Gastroesophageal sphincter (tissue), 4 donors: ENCODE data around the gene TBC1D1. TPM values are rescaled to one million over a fixed set of nuclear protein-coding genes. Genes with fewer than 3 reads are reported as not detected.

Source experiments
- ATAC-seq: fragments of 150-250 bp; one replicate; pipeline ENCODE4 v1.9.1; 2016; ENCODE audit warnings: mild to moderate bottlenecking, moderate library complexity
- H3K27ac ChIP-seq, 4 donors: fragments of 200-600 bp; sonication (generic) in 3 of 4; 1 replicate in 3 of 4; 2 replicates in 1 of 4; pipeline ENCODE4 v1.5.1; 2016 to 2019
- H3K27me3 ChIP-seq: fragments of 200-600 bp; sonication (generic); one replicate; pipeline ENCODE4 v1.5.1; 2019
- H3K36me3 ChIP-seq, 2 donors: fragments of 200-600 bp; sonication (generic); one replicate each; pipeline ENCODE4 v1.5.1; 2019; ENCODE audit warnings: control low read depth in 1 of 2
- H3K4me1 ChIP-seq, 3 donors: fragments of 200-600 bp; sonication (generic); 1 replicate in 2 of 3; 2 replicates in 1 of 3; pipeline ENCODE4 v1.5.1; 2016 to 2019; ENCODE audit warnings: control low read depth in 2 of 3
- H3K4me3 ChIP-seq, 2 donors: fragments of 200-600 bp; sonication (generic); one replicate each; pipeline ENCODE4 v1.5.1; 2019; ENCODE audit warnings: mild to moderate bottlenecking in 1 of 2, moderate library complexity in 1 of 2
- H3K9me3 ChIP-seq, 3 donors: fragments of 200-600 bp; sonication (generic); one replicate each; pipeline ENCODE4 v1.5.1; 2017 to 2019; ENCODE audit warnings: control low read depth in 2 of 3
- EP300 ChIP-seq: sonication (generic); formaldehyde crosslinking; IDR thresholded peaks from one replicate; pipeline ENCODE4 v1.6.1; 2017; ENCODE audit warnings: antibody characterized with exemption, mild to moderate bottlenecking
- POLR2A ChIP-seq, 2 donors: fragments of 450-650 bp; IDR thresholded peaks; one replicate each; pipeline ENCODE4 v1.6.1; 2017; ENCODE audit warnings: antibody characterized with exemption in 2 of 2, mild to moderate bottlenecking in 2 of 2, moderate library complexity in 1 of 2
- POLR2AphosphoS5 ChIP-seq: sonication (generic); formaldehyde crosslinking; IDR thresholded peaks from one replicate; pipeline ENCODE4 v1.6.1; 2017; ENCODE audit warnings: antibody characterized with exemption
- WGBS, 2 donors: methylation state at CpG; one replicate each; pipeline ENCODE4 v1.1.5; 2018; ENCODE audit warnings: low coverage in 1 of 2; 5-methylcytosine and 5-hydroxymethylcytosine counted together
- total RNA-seq, 4 donors: library from RNA; depleted of rRNA; stranded (reverse); fragments of >200 nt; gene quantifications; one replicate each; pipeline ENCODE4 v1.1.0, GENCODE V29; 2016
- TF ChIP-seq, protein P1 (sequence below), 4 experiments: fragments of 200-600 bp in 2 of 4; fragments of 450-650 bp in 2 of 4; sonication (generic) in 1 of 4; IDR thresholded peaks; one replicate each; pipeline ENCODE4 v1.5.1; 2017 to 2019; ENCODE audit warnings: antibody characterized with exemption in 4 of 4, mild to moderate bottlenecking in 2 of 4, moderate library complexity in 2 of 4

TBC1D1 gene
- total RNA-seq, 4 donors from 2014 or later = 190 to 279 (median 241) TPM

DNA sequence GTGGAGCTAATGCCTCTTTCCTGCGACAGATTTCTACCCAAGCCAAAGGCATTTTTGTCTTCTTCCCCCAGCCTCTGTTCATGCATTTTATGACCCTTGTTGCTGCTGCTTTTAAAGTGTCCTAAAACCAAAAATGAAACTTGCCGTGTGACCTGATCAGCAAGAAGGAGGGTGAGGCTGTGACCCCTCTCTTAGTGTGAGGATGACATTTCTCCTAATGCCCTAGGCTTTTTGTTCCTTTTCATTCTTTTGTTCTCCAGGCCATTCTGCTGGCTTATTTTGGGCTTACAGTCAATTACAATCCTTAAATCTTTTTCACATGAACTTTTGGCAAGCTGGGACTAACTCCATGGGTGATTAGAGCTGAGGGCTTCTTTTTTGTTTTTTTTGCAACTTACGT lies 103.7 kb downstream of the TBC1D1 start:
- H3K27ac ChIP-seq = peak overlapping the region; percentile 15 to 78 (median 60)
- no peak overlapping the region for H3K4me3 ChIP-seq
- H3K9me3 ChIP-seq = no peaks in the 10 kb centered on the region
- no peak for ATAC-seq
- H3K36me3 ChIP-seq = no peaks in the 10 kb centered on the region
- WGBS, 2 donors = 55 to 80% methylated on average over 1 to 2 of the region's 3 CpGs
- TF ChIP-seq, protein P1, sequence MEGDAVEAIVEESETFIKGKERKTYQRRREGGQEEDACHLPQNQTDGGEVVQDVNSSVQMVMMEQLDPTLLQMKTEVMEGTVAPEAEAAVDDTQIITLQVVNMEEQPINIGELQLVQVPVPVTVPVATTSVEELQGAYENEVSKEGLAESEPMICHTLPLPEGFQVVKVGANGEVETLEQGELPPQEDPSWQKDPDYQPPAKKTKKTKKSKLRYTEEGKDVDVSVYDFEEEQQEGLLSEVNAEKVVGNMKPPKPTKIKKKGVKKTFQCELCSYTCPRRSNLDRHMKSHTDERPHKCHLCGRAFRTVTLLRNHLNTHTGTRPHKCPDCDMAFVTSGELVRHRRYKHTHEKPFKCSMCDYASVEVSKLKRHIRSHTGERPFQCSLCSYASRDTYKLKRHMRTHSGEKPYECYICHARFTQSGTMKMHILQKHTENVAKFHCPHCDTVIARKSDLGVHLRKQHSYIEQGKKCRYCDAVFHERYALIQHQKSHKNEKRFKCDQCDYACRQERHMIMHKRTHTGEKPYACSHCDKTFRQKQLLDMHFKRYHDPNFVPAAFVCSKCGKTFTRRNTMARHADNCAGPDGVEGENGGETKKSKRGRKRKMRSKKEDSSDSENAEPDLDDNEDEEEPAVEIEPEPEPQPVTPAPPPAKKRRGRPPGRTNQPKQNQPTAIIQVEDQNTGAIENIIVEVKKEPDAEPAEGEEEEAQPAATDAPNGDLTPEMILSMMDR (IDR thresholded peaks at IDR 0.05) = no peak
- no peak for TF ChIP-seq EP300
- TF ChIP-seq POLR2A (IDR thresholded peaks at IDR 0.05) = no peak
- TF ChIP-seq POLR2AphosphoS5 = no peak
- H3K27me3 ChIP-seq = no peaks in the 10 kb centered on the region
- peaks cover 9 to 87% (median 14%) of the 10 kb centered on the region in 3 donors for H3K4me1 ChIP-seq

DNA sequence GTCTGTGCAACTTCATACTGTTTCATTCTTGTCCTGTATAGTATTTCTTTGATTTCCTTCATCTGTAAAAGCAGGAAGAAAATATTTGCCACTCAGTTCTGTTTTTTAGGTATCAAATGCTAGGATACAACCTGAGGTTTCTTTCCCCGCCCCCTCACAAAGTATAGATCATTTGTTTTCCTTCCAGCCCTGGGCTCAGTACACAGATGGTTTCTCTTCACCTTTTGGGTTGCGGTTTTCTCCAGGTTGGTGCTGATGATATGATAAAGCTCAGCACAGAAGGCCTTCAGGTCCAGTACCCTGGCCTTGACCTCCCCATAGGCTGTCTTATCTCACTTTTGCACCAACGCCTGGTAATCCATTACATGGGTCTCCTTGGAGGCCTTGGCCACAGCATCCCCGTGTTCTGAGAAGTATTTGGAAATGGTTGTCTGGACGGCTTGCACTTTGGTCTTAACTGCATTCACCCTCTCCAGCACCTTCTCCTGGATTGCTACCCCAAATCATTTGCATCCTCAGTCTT lies 104.5 kb downstream of the TBC1D1 start:
- H3K27me3 ChIP-seq = no peaks in the 10 kb centered on the region
- ATAC-seq = no peak
- H3K9me3 ChIP-seq = no peaks in the 10 kb centered on the region
- WGBS, 2 donors = 81 to 82% methylated on average over 2 to 3 of the region's 5 CpGs
- no peaks in the 10 kb centered on the region for H3K36me3 ChIP-seq
- H3K4me1 ChIP-seq = peaks cover 5 to 87% (median 10%) of the 10 kb centered on the region in 3 donors
- H3K27ac ChIP-seq = peak overlapping the region; percentile 13 to 78 (median 63)
- H3K4me3 ChIP-seq = no peak overlapping the region
- TF ChIP-seq POLR2AphosphoS5 = no peak
- no peak for TF ChIP-seq EP300
- TF ChIP-seq POLR2A (IDR thresholded peaks at IDR 0.05) = no peak
- TF ChIP-seq, protein P1 (IDR thresholded peaks at IDR 0.05) = no peak

DNA sequence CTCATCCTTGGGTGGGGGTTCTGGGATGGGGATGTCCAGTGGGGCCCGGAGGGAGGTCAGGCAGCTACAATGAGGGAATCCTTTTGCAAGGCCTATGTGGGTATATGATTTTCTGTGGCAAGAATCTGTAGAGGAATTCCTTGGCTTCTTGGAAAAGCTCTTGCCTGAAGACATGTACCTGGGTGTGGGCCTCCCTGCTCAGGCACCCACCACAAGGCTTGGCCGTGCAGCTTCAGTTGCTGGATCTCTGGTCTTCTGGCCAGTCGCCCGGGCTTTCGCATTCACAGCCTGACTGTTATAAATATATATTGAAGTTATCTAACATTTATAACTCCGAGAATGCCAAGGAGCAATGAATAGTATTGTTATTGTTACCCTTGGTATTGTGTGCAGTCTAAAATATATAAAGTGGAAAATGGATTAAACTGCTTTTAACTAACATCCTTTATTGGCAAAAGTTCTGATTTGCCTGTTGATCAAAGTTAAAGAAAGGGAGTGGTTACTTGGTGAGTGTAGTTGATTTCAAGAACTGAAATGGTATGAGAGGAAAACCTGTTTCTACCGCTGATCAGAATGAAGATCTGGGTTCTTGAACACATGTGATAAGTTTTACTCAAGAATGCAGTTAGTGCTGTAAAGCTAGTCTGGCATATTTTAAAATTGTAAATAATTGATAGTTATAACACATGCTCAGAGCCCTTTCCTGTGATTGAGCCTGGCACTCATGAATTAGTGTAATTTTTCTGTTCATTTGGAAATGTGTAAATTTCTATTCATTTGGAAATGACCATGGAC lies 105.3 kb downstream of the TBC1D1 start:
- H3K9me3 ChIP-seq = no peaks in the 10 kb centered on the region
- H3K4me3 ChIP-seq = no peak overlapping the region
- H3K27ac ChIP-seq = peak overlapping the region; percentile 32 to 78 (median 63)
- ATAC-seq = no peak
- H3K27me3 ChIP-seq = no peaks in the 10 kb centered on the region
- 24 to 49% methylated on average over 2 to 6 of the region's 7 CpGs for WGBS, 2 donors
- H3K4me1 ChIP-seq = peaks cover 0 to 84% (median 7%) of the 10 kb centered on the region in 3 donors
- TF ChIP-seq POLR2A (IDR thresholded peaks at IDR 0.05) (no peak), POLR2AphosphoS5 (no peak), EP300 (no peak)
- TF ChIP-seq, protein P1 (IDR thresholded peaks at IDR 0.05) = no peak
- no peaks in the 10 kb centered on the region for H3K36me3 ChIP-seq

DNA sequence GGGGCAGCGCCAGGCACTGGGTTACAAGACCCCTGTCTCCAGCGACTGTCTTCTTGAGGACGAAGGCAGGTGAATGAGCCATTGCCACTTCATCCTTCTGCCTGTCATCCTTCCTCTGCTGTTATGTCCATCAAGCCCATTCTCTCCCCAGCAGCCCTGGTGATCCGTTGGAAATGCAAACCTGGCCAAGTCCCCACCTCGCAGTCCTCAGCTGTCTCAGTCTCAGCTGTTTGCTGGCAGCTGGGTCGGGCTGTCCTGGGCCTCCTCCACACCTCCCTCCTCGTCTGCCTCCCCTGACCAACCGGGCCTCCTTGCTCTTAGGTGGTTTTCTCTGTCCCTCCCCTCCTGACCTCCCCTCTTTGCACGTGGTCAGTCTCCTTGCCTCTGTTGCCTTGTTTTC lies 107.3 kb downstream of the TBC1D1 start:
- H3K4me1 ChIP-seq = peaks cover 0 to 91% (median 4%) of the 10 kb centered on the region in 3 donors
- H3K4me3 ChIP-seq = no peak overlapping the region
- peak overlapping the region in 3 of 4 donors; percentile 42 to 78 (median 48) for H3K27ac ChIP-seq
- 46 to 49% methylated on average over 6 to 7 of the region's 9 CpGs for WGBS, 2 donors
- no peaks in the 10 kb centered on the region for H3K27me3 ChIP-seq
- H3K36me3 ChIP-seq = no peaks in the 10 kb centered on the region
- TF ChIP-seq POLR2AphosphoS5 (no peak), POLR2A (IDR thresholded peaks at IDR 0.05) (no peak), EP300 (no peak)
- TF ChIP-seq, protein P1 (IDR thresholded peaks at IDR 0.05) = no peak
- no peaks in the 10 kb centered on the region for H3K9me3 ChIP-seq
- ATAC-seq = no peak
